H1 (cell line): Measurements from ENCODE around the gene RPS19. TPM values are rescaled to one million over a fixed set of nuclear protein-coding genes. Genes with fewer than 3 reads are reported as not detected.

Source experiments
- CTCF ChIA-PET: fragments of 300-600 bp; sonication (Branson Sonifier 250); formaldehyde crosslinking; loops from one replicate; lab custom pipeline; 2021; ENCODE audit not compliant: partially characterized antibody; lab: Charles Lee
- POLR2A ChIA-PET: fragments of 300-600 bp; sonication (Branson Sonifier 250); formaldehyde crosslinking; loops from one replicate; lab custom pipeline; 2021; ENCODE audit warnings: inconsistent platforms; ENCODE audit not compliant: partially characterized antibody; lab: Charles Lee
- DNase-seq, 2 experiments: peaks; one replicate each; pipeline versions ENCODE4 v3.0.0 to v3.0.0-alpha.2; 2010 to 2022; ENCODE audit warnings: low spot score in 2 of 2, low read depth in 1 of 2, mixed read lengths in 1 of 2
- FAIRE-seq: peaks from 2 replicates; lab custom pipeline; 2011; peaks lifted over from hg19 to GRCh38; lab: Jason Lieb, UNC
- H2AFZ ChIP-seq: 2 replicates; pipeline ENCODE4 v1.8.1; 2012; ENCODE audit warnings: low read length, inconsistent platforms
- H2AK5ac ChIP-seq: 2 replicates; pipeline ENCODE4 v1.6.1; 2013; ENCODE audit warnings: low read depth, low read length
- H2BK120ac ChIP-seq: replicated peaks from 2 replicates; pipeline ENCODE3; 2013; ENCODE audit warnings: low read depth, low read length, inconsistent platforms
- H2BK12ac ChIP-seq: 2 replicates; pipeline ENCODE4 v1.6.1; 2013; ENCODE audit warnings: low read depth, low read length
- H2BK15ac ChIP-seq: 2 replicates; pipeline ENCODE4 v1.6.1; 2013; ENCODE audit warnings: low read length
- H2BK20ac ChIP-seq: 2 replicates; pipeline ENCODE4 v1.6.1; 2013; ENCODE audit warnings: low read length
- H2BK5ac ChIP-seq: 2 replicates; pipeline ENCODE4 v1.6.1; 2013; ENCODE audit warnings: low read depth, low read length
- H3K14ac ChIP-seq: 2 replicates; pipeline ENCODE4 v1.6.1; 2013; ENCODE audit warnings: inconsistent platforms; ENCODE audit not compliant: insufficient read length
- H3K18ac ChIP-seq: 2 replicates; pipeline ENCODE4 v1.6.1; 2013; ENCODE audit warnings: low read length; ENCODE audit errors: extremely low read depth
- H3K23ac ChIP-seq: 2 replicates; pipeline ENCODE4 v1.6.1; 2013; ENCODE audit warnings: inconsistent platforms; ENCODE audit not compliant: insufficient read length
- H3K23me2 ChIP-seq: 2 replicates; pipeline ENCODE4 v1.6.1; 2013; ENCODE audit warnings: low read depth, low read length
- H3K27ac ChIP-seq: 2 replicates; pipeline ENCODE4 v1.6.1; 2011; ENCODE audit warnings: low read depth, low read length, inconsistent platforms
- H3K27me3 ChIP-seq, 4 experiments: replicated peaks in 1 of 4; 1 replicate in 1 of 4; 2 replicates in 3 of 4; pipeline versions ENCODE4 v1.6.1 to v1.8.1; 2011 to 2013; ENCODE audit warnings: low read length in 3 of 4, mild to moderate bottlenecking in 3 of 4, inconsistent platforms in 2 of 4, mixed read lengths in 2 of 4, moderate library complexity in 1 of 4; ENCODE audit not compliant: control insufficient read depth in 3 of 4, insufficient read depth in 3 of 4; ENCODE audit errors: extremely low read depth in 1 of 4
- H3K36me3 ChIP-seq, 4 experiments: 2 replicates each; pipeline versions ENCODE4 v1.6.1 to v1.8.1; 2011 to 2013; ENCODE audit warnings: mild to moderate bottlenecking in 4 of 4, low read length in 3 of 4, moderate library complexity in 2 of 4, control low read depth in 1 of 4, inconsistent platforms in 1 of 4; ENCODE audit not compliant: insufficient read depth in 4 of 4, control insufficient read depth in 2 of 4
- H3K4ac ChIP-seq: replicated peaks from 2 replicates; pipeline ENCODE3; 2013; ENCODE audit warnings: low read length, low read depth, mixed read lengths, inconsistent platforms; ENCODE audit not compliant: insufficient read length
- H3K4me1 ChIP-seq, 4 experiments: replicated peaks in 1 of 4; 1 replicate in 1 of 4; 2 replicates in 3 of 4; pipeline versions ENCODE4 v1.6.1 to v1.8.1; 2011 to 2013; ENCODE audit warnings: low read length in 3 of 4, inconsistent platforms in 2 of 4, mixed read lengths in 1 of 4; ENCODE audit not compliant: insufficient read depth in 4 of 4, control insufficient read depth in 3 of 4
- H3K4me2 ChIP-seq, 2 experiments: 2 replicates each; pipeline versions ENCODE4 v1.6.1 to v1.8.1; 2011 to 2013; ENCODE audit warnings: low read depth in 2 of 2, low read length in 2 of 2, control low read depth in 1 of 2, inconsistent platforms in 1 of 2, mild to moderate bottlenecking in 1 of 2; ENCODE audit not compliant: insufficient read depth in 1 of 2
- H3K4me3 ChIP-seq, 4 experiments: fragments of 200-600, 300-600 bp in 1 of 4; sonication (generic), shearing (Covaris generic), sonication (Bioruptor Twin) in 1 of 4; 2 replicates each; pipeline versions ENCODE4 v1.5.1 to v1.8.1; 2011 to 2016; ENCODE audit warnings: low read length in 4 of 4, low read depth in 3 of 4, control low read depth in 2 of 4, inconsistent platforms in 2 of 4, mild to moderate bottlenecking in 2 of 4, mixed read lengths in 1 of 4, moderate library complexity in 1 of 4; ENCODE audit not compliant: insufficient read depth in 2 of 4; ENCODE audit errors: extremely low read depth in 1 of 4
- H3K56ac ChIP-seq: replicated peaks from 2 replicates; pipeline ENCODE3; 2013; ENCODE audit warnings: low read depth, mild to moderate bottlenecking, mixed read lengths, low read length, inconsistent platforms; ENCODE audit not compliant: insufficient read length
- H3K79me1 ChIP-seq: 2 replicates; pipeline ENCODE4 v1.6.1; 2013; ENCODE audit warnings: low read depth, low read length, control low read depth
- H3K79me2 ChIP-seq, 2 experiments: 2 replicates each; pipeline versions ENCODE4 v1.6.1 to v1.8.1; 2012 to 2013; ENCODE audit warnings: low read length in 2 of 2, mild to moderate bottlenecking in 2 of 2, inconsistent platforms in 1 of 2; ENCODE audit not compliant: insufficient read depth in 2 of 2, control insufficient read depth in 1 of 2
- H3K9ac ChIP-seq, 4 experiments: replicated peaks in 1 of 4; 1 replicate in 1 of 4; 2 replicates in 3 of 4; pipeline versions ENCODE4 v1.6.1 to v1.8.1; 2011 to 2013; ENCODE audit warnings: low read depth in 3 of 4, low read length in 3 of 4, control low read depth in 2 of 4, mild to moderate bottlenecking in 2 of 4, moderate library complexity in 2 of 4, inconsistent platforms in 1 of 4; ENCODE audit errors: extremely low read depth in 1 of 4
- H3K9me3 ChIP-seq, 2 experiments: 2 replicates each; pipeline versions ENCODE4 v1.6.1 to v1.8.1; 2012 to 2013; ENCODE audit warnings: mild to moderate bottlenecking in 2 of 2, moderate library complexity in 2 of 2, control low read depth in 1 of 2, inconsistent platforms in 1 of 2, low read depth in 1 of 2, low read length in 1 of 2, mixed read lengths in 1 of 2; ENCODE audit not compliant: insufficient read depth in 2 of 2
- H4K20me1 ChIP-seq, 2 experiments: replicated peaks in 1 of 2; 2 replicates each; pipeline versions ENCODE3 to v1.8.1; 2011 to 2013; ENCODE audit warnings: inconsistent platforms in 2 of 2, low read length in 2 of 2, mild to moderate bottlenecking in 1 of 2; ENCODE audit not compliant: insufficient read depth in 2 of 2, control insufficient read depth in 1 of 2
- H4K5ac ChIP-seq: 2 replicates; pipeline ENCODE4 v1.6.1; 2013; ENCODE audit warnings: low read length, low read depth, mixed read lengths, inconsistent platforms; ENCODE audit not compliant: insufficient read length
- H4K8ac ChIP-seq: 2 replicates; pipeline ENCODE4 v1.8.0; 2013; ENCODE audit warnings: mild to moderate bottlenecking, moderate library complexity, low read length, inconsistent platforms; ENCODE audit not compliant: insufficient read depth; ENCODE audit errors: extremely low read depth
- H4K91ac ChIP-seq: replicated peaks from 2 replicates; pipeline ENCODE3; 2013; ENCODE audit warnings: low read length, mixed read lengths, inconsistent platforms; ENCODE audit not compliant: insufficient read length
- whole genome bisulfite sequencing, 2 experiments: shearing (Covaris generic) in 1 of 2; methylation state at CpG; one replicate each; pipeline versions ENCODE4 v1.1.6 to v1.1.7; 2013 to 2015; ENCODE audit warnings: low lambda C conversion rate in 2 of 2, mixed read lengths in 2 of 2, inconsistent platforms in 1 of 2, low coverage in 1 of 2, missing lambda C conversion rate in 1 of 2; ENCODE audit not compliant: insufficient replicate concordance in 2 of 2, insufficient coverage in 1 of 2, insufficient read length in 1 of 2; ENCODE audit errors: extremely low coverage in 1 of 2, missing lambda C conversion rate in 1 of 2; 5-methylcytosine and 5-hydroxymethylcytosine counted together
- polyA plus RNA-seq, 7 experiments: library from polyadenylated mRNA; depleted of rRNA in 3 of 7; stranded (reverse) in 5 of 7; unstranded in 2 of 7; fragments of >200 nt in 5 of 7; fragments of 200-250 nt in 2 of 7; gene quantifications; 1 replicate in 5 of 7; 2 replicates in 1 of 7; 4 replicates in 1 of 7; pipeline versions ENCODE4 v1.2.1 to v1.2.3, GENCODE V29; 2011 to 2013; ENCODE audit warnings: missing spikeins in 2 of 7, mixed read lengths in 2 of 7
- total RNA-seq: library from RNA; stranded (reverse); fragmentation: NEBNext Ultra II Directional; extraction: Animal tissue kit (Norgen Biotek cat#: 25700); gene quantifications from 2 replicates; pipeline ENCODE4 v1.2.1, GENCODE V29; 2021

Gene RPS19
- total and polyA plus RNA-seq, 2 of the 8 experiments (the other 6 are each of a cell fraction or from before 2014, with no cell fraction given), result 2,817 to 5,751 TPM

- no peak overlapping the region for H3K27ac ChIP-seq
- WGBS, 2 experiments, result 90% methylated on average over 16 of the region's 19 CpGs; no CpG with 5 or more reads in 1 of the 2 experiments
- H2BK120ac ChIP-seq, result no peak overlapping the region
- no peak overlapping the region for H3K9ac ChIP-seq
- CTCF ChIA-PET, result interaction anchor here (0.8 to 2.7 kb wide), 10 partner anchors 8 to 53 kb away, joined by 3 to 12 read pairs (median 4); no protein-coding TSS in a partner anchor
- H4K91ac ChIP-seq, result no peak overlapping the region
- H2AFZ ChIP-seq, result no peak overlapping the region
- no peak overlapping the region for H2BK12ac ChIP-seq
- no peaks in the 10 kb centered on the region for H3K9me3 ChIP-seq
- no peaks in the 10 kb centered on the region for H3K27me3 ChIP-seq
- H3K14ac ChIP-seq, result no peak overlapping the region
- no peaks in the 10 kb centered on the region for H3K4me1 ChIP-seq
- H3K4me2 ChIP-seq, result no peak overlapping the region
- H3K23me2 ChIP-seq, result peaks cover 2% of the 10 kb centered on the region; the same call in 1 of the 2 replicates
- no peak overlapping the region for H3K4ac ChIP-seq
- no peak for FAIRE-seq
- no peak overlapping the region for H3K4me3 ChIP-seq
- no peak for DNase-seq
- H3K23ac ChIP-seq, result no peak overlapping the region
- no peak overlapping the region for H4K8ac ChIP-seq
- H2BK5ac ChIP-seq, result no peak overlapping the region
- no peaks in the 10 kb centered on the region for H3K79me2 ChIP-seq
- POLR2A ChIA-PET, result interaction anchor here (0.9 to 13.1 kb wide), 3 partner anchors 19 to 43 kb away, joined by 4 to 167 read pairs (median 5); partner anchors contain the start of gene RPS19
- no peak overlapping the region for H2BK15ac ChIP-seq
- H3K36me3 ChIP-seq, result peaks cover 6 to 17% (median 16%) of the 10 kb centered on the region in 4 experiments
- no peak overlapping the region for H2AK5ac ChIP-seq
- H3K56ac ChIP-seq, result no peak overlapping the region
- no peak overlapping the region for H3K18ac ChIP-seq
- no peak overlapping the region for H4K5ac ChIP-seq
- no peak overlapping the region for H2BK20ac ChIP-seq
- H4K20me1 ChIP-seq, result peaks cover 0 to 7% of the 10 kb centered on the region in 2 experiments
- no peaks in the 10 kb centered on the region for H3K79me1 ChIP-seq
These were observed 43.3 kb downstream of the RPS19 start for GRCh38 chr19:41903193-41903953.
